Measurements from ENCODE around the gene HDAC1. TPM values are rescaled to one million over a fixed set of nuclear protein-coding genes. Genes with fewer than 3 reads are reported as not detected.
A peak's percentile ranks its signal among the peaks of the same experiment; 100 is the strongest.

The HDAC1 gene
- total RNA-seq, 4 donors from 2014 or later, result 49.5 to 60.5 (median 59.5) TPM

GRCh38 chr1:32332290-32333079, 40.6 kb downstream of the HDAC1 start:
- WGBS, 2 donors (ENCODE audit: low coverage in 1 of 2), result no CpG with 5 or more reads among the region's 3 CpGs
- peaks cover 0 to 61% of the 10 kb centered on the region in 2 donors for H3K36me3 ChIP-seq
- H3K27me3 ChIP-seq, result no peaks in the 10 kb centered on the region
- H3K27ac ChIP-seq, result no peak overlapping the region
- no peaks in the 10 kb centered on the region for H3K9me3 ChIP-seq
- ATAC-seq, result no peak
- H3K4me1 ChIP-seq, result peaks cover 0 to 34% (median 17%) of the 10 kb centered on the region in 3 donors
- TF ChIP-seq POLR2A (IDR thresholded peaks at IDR 0.05) (no peak), CTCF (IDR thresholded peaks at IDR 0.05) (no peak), POLR2AphosphoS5 (IDR thresholded peaks at IDR 0.05) (no peak), EP300 (IDR thresholded peaks at IDR 0.05) (no peak)
- no peak overlapping the region for H3K4me3 ChIP-seq

- Histone ChIP-seq H3K27ac (no peak overlapping the region), H3K36me3 (peaks cover 0 to 52% of the 10 kb centered on the region in 2 donors), H3K9me3 (no peaks in the 10 kb centered on the region), H3K4me3 (no peak overlapping the region), H3K4me1 (peaks cover 0 to 43% (median 17%) of the 10 kb centered on the region in 3 donors), H3K27me3 (no peaks in the 10 kb centered on the region)
- TF ChIP-seq EP300 (IDR thresholded peaks at IDR 0.05) (no peak), CTCF (IDR thresholded peaks at IDR 0.05) (no peak), POLR2AphosphoS5 (IDR thresholded peaks at IDR 0.05) (no peak), POLR2A (IDR thresholded peaks at IDR 0.05) (no peak)
- WGBS, 2 donors (ENCODE audit: low coverage in 1 of 2), result 86 to 100% methylated on average over 1 to 2 of the region's 3 CpGs
- ATAC-seq, result no peak
Observed at GRCh38 chr1:32333251-32333963, 41.5 kb downstream of the HDAC1 start.

GRCh38 chr1:32334274-32334861, 42.5 kb downstream of the HDAC1 start:
- peaks cover 0 to 42% of the 10 kb centered on the region in 2 donors for H3K36me3 ChIP-seq
- peak overlapping the region in 1 of 4 donors; percentile 82 for H3K27ac ChIP-seq
- peaks cover 0 to 47% (median 17%) of the 10 kb centered on the region in 3 donors for H3K4me1 ChIP-seq
- WGBS, 2 donors (ENCODE audit: low coverage in 1 of 2), result 43 to 76% methylated on average over 3 to 4 of the region's 9 CpGs
- no peak for ATAC-seq
- no peaks in the 10 kb centered on the region for H3K9me3 ChIP-seq
- H3K27me3 ChIP-seq, result no peaks in the 10 kb centered on the region
- no peak for TF ChIP-seq CTCF (IDR thresholded peaks at IDR 0.05)
- no peak for TF ChIP-seq POLR2AphosphoS5 (IDR thresholded peaks at IDR 0.05)
- no peak for TF ChIP-seq EP300 (IDR thresholded peaks at IDR 0.05)
- TF ChIP-seq POLR2A (IDR thresholded peaks at IDR 0.05), result no peak
- H3K4me3 ChIP-seq, result peak overlapping the region in 1 of 2 donors; percentile 73

GRCh38 chr1:32334864-32335534, 43.1 kb downstream of the HDAC1 start:
- peak overlapping the region in 3 of 4 donors; percentile 62 to 82 (median 67) for H3K27ac ChIP-seq
- H3K36me3 ChIP-seq, result peaks cover 0 to 36% of the 10 kb centered on the region in 2 donors
- H3K27me3 ChIP-seq, result no peaks in the 10 kb centered on the region
- peaks cover 0 to 47% (median 17%) of the 10 kb centered on the region in 3 donors for H3K4me1 ChIP-seq
- H3K4me3 ChIP-seq, result peak overlapping the region; percentile 47 to 73
- no peak for TF ChIP-seq POLR2AphosphoS5 (IDR thresholded peaks at IDR 0.05)
- TF ChIP-seq CTCF (IDR thresholded peaks at IDR 0.05), result peak in 3 of 4 experiments; percentile 51 to 88 (median 71)
- TF ChIP-seq POLR2A (IDR thresholded peaks at IDR 0.05), result no peak
- 60% methylated on average over 1 of the region's 46 CpGs; no CpG with 5 or more reads in 1 of the 2 donors for WGBS, 2 donors (ENCODE audit: low coverage in 1 of 2)
- peak; percentile 52 for ATAC-seq
- no peaks in the 10 kb centered on the region for H3K9me3 ChIP-seq

Data from gastroesophageal sphincter (tissue), 4 donors.